HT1080 (cell line): ENCODE data around the gene RBMS3. TPM values are rescaled to one million over a fixed set of nuclear protein-coding genes. Genes with fewer than 3 reads are reported as not detected.

Experiments used
- DNase-seq: peaks from one replicate; pipeline ENCODE4 v3.0.0-alpha.2; 2015; ENCODE audit warnings: low read depth
- total RNA-seq: library from RNA; depleted of rRNA; stranded (reverse); fragments of >200 nt; shearing (Covaris generic); gene quantifications from 2 replicates; pipeline ENCODE4 v1.2.3, GENCODE V29; 2014

Gene RBMS3
- total RNA-seq, 1 experiment from 2014 or later = 19.6 TPM

DNA sequence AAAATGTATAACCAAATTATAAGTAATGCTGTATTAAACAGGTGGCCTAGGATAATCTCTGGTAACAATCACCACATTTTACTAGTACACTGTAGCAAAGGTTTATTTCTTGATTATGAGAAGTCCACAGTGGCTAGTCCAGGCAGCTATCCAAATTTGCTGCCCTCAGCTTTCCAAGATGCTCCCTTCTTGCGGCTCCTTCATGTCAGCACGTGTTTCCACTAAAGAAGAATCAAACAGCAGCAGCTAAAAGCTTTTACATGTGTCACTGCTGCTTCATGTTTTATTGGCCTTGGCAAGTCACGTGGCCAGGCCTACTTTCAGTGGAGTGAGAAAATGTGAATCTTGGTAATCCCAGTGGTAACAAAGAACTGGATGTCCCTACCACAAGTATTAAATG is 5.6 kb upstream of the RBMS3 start:
- no peak for DNase-seq

DNA sequence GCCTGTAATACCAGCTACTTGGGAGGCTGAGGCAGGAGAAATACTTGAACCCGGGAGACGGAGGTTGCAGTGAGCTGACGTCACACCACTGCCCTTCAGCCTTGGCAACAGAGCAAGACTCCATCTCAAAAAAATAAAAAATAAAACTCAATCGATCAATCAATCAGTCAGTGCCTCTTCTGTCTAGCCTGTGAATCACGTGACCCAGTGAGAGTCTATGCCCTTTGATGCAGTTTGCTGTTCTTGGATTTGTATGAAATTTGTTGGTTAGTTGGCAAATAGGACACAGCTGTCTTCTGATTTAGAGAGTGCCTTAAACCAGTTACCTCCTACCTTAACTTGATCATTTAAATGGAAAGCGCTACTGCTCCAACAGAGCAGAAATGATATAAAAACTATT is 3.6 kb upstream of the RBMS3 start:
- DNase-seq = no peak

DNA sequence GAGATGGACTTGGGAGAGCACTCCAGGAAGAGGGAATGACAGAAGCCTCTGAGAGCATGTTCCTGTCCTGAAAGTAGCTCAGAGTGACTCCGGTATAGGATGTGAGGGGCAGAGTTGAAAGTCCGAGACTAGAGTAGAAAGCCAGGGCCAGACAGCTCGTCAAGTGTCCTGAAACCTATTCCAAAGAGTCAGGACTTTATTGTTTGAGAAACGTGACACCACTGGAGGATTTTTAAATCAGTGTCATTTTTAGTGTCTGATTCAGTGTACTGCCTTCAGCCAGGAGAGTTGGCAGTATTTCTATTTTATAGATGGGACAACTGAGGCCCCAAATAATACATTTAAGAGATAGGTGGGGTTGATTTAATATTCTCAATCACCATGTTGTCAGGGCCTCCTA is 1.6 kb upstream of the RBMS3 start:
- DNase-seq = no peak

DNA sequence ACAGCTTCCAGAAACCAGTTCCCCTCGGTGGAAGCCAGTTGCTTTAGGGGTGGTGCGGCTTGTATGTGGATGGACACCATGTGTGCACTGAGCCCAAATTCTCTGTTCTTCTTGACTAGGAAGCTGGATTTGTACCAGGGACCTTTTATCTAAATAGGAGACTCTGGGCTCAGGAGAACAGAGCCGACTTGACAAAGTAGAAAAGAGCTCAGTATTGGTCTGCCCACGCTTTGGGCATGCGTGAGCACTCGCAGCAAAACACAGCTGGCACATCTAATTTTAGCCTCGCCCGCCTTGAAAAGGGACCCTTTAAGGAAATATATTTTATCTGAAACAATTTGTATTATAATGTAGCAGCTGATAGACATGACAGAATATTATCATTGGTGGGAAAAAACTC is 1.1 kb upstream of the RBMS3 start:
- DNase-seq = no peak

DNA sequence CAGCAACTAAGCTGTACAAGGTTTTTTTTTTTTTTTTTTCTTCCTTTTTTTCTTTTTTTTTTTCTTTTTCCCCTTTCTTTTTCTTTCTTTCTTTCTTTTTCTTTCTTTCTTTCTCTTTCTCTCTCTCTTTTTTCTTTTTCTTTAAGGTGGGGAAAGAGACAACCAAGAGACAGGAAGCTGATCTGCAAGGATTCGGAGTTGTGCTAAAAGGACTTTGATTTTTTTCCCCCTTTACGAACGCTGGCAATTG is 148 bp downstream of the RBMS3 start:
- DNase-seq = no peak

DNA sequence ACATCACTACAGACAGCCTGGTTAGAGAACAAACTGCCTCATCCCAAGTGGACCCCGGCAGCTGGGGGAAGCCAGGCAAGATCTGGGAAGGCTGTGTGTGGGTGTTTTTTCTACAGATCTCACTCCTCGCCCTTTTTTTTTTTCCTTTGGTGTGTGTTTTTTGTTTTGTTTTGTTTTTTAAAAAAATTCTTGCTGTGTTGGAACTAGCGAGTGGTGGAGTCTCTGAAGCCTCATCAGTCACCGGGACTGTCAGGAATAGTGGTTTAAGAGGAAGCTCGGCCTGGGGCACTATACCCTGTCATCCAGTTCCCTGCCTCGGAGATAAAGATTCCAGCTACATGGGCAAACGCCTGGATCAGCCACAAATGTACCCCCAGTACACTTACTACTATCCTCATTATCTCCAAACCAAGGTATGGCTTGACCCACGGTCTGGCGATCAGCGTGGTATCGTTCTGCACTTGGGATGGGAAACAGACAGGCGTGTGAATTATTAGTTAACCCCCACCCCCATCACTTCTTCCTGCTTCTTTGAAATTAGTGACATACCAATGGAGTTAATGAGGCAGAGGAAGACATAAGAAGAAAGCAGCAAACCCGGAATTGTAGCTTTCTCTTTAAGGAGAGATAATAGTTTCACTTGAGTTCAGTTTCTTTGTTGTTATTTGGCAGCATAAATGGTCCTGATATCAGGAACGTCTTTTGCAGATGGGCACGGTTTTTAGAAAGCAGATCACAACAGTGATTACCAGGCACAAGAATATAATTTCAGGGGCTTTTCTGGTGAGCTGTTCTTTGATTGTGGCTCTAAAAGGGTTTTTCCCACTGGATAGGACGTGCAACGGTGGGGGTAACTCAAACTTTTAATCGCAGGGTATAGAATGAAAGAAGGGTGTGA is 722 bp downstream of the RBMS3 start:
- DNase-seq = peak; percentile 51

DNA sequence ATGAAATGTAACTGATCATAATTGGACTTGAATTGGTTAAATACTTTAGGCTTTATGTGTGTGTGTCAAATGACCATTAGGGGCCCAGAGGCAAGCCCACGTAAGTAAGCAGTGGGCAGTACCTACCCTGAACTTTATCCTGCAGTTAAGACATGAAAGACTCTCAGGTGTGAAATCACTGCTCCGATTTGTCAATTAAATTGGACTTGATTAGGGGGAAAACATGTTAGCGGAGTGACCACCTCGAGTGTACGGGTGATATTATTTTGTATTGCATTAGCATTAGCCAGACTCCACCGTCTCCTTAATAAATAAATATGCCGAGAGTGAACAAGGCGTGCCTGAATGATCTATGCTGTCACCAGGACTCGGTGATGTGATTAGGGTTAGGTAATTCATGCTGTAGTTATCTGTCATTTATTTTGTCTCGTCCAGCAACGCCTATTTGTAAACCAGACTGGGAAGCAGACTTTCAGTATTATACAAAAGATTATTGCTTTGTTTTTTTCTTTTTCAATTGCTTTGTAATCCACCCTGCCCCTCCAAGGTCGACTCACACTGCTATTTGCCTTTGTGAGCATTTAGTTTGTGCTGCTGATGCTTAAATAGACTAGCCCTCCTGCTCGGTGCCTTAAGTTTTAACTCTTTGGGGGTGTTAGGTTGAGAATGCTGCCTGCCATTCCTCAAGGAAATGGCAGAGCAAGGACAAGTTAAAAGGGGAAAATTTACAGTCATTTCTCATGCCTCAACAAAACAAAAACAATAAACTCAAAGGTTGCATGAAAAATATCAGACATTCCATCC is 1.8 kb downstream of the RBMS3 start:
- peak; percentile 48 for DNase-seq

DNA sequence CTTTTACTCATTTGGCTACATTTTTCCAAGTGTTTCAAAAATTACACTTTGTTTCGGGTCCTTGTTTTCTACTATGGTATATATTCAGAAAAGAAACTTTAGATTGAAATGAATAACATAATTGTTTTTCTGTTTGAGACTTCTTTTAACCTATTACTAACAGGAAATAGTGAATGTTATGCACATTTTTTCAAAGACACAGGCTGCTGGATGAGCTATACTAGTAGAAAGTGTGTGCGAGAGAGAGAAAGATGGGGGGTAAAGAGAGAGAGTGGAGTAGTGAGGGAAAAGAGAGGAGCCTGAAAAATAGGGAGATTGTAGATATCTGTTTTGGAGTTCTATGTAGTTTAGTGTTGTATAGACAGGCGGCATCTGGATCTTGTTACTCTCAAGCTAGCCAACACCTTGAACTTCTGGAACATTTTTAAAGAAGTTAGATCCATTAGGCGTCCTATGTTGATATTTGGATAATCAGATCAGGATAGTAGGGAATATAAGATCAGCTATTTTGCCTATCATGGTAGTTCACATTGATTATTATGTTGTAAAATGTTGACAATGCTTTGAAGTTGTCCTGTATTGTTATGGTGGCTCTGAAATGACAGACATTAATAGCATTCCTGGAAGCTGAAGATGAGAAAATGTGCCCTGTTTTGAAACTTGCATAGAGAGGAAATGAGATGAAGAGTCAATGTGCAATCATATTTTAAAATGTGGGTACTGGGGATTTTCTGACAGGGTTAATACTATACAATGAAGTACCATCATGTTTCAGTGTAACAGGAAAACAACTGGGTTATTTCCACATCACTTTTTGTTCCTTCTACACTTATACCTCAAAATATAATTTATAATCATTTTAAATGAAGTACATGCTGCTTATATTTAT is 2.6 kb downstream of the RBMS3 start:
- peak; percentile 12 for DNase-seq

DNA sequence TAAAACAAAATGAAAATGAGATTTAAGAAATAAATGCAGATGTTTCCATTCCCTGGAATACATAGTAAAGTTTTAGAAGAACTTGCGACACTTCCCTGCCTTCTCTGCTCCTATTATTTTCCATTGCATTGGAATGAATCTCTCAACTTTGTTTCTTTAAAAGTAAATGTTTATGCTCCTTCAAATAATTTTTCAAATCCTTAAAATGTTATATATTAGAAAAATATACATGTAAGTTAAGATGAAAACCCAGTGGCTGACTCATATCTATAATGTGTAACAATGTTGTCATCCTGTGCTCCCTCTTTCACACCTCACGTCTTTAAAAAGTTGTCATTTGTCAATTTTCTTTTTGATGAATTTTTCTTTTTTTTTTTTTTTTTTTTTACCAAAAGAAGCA is 3.6 kb downstream of the RBMS3 start:
- DNase-seq = no peak

DNA sequence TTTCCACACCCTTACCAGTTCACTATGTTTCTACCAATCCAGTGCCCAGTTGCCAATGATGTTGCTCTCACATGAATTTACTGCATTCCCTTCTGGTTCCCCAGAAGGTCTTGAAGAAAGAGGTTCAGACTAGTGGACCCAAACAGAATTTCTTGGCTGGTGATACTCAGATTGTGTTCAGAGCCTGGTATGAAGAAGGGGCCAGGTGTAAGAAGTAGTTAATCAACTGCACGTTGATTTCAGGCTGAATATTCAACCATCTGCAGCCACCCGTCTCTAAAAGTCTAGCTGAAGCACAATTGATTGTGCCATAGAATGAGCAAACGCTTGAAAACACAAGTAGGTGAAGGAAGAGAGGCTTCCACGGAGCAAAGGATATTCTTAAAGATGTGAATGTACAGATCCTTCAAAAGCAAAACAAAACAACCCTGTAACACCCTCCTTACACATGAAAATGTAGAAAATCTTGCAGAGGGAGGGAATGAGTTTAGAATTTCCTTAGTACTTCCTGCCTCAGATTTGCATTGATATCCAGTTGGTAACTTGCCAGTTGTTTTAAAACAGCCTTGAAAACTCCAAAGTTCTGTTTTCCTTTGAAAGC is 4.7 kb downstream of the RBMS3 start:
- no peak for DNase-seq

DNA sequence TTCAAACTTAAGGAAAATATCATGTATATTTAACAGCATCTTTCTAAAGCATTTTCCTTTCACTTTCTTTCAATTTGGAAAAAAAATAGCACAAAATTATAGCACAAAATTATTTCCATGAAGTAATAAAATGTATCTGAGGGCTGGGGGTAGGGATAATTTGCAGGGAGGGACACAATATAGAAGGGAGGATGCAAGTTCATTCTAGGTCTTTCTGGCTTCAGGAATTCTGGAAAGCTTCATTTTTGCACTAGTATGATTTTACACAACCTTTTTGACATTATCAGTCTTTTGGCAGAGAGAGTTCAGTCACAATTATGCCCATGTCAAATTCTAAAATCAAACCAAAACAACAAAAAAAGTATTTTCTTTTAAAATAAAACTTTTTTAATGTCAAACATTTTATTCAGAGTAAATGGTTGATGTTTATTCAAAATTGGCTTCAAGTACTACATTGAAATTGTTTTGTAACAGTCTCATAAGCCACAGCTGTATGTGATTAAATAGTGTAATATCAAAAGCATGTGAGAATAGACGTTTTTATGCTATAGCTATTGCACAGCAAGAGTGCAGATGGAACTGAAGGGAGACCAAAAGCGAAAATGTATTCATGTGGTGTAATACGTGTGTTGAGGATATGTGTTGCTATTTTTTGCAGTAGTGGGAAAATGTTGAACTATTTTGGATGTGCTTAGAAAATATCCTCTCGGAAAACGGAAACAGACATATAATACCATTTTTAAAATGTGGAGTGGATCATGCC is 5.8 kb downstream of the RBMS3 start:
- DNase-seq = no peak

DNA sequence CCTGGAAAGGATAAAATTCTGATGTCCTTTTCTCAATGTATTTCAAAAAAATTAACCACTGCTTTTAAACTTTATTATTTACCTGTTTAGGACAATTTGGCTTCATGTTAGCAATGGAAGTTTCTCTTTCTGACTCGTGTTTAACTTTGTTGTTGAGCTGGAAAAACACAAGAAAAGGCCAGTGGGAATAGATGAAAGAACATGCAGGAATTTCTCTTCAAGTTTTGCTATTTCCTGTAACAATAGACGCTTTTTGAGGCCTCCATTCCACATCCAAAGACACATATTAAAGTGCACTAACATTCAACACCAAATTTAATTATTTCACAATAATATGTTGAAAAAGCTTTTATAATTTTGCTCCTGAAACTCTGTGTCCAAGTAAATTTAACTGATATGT is 9.7 kb downstream of the RBMS3 start:
- DNase-seq = no peak

DNA sequence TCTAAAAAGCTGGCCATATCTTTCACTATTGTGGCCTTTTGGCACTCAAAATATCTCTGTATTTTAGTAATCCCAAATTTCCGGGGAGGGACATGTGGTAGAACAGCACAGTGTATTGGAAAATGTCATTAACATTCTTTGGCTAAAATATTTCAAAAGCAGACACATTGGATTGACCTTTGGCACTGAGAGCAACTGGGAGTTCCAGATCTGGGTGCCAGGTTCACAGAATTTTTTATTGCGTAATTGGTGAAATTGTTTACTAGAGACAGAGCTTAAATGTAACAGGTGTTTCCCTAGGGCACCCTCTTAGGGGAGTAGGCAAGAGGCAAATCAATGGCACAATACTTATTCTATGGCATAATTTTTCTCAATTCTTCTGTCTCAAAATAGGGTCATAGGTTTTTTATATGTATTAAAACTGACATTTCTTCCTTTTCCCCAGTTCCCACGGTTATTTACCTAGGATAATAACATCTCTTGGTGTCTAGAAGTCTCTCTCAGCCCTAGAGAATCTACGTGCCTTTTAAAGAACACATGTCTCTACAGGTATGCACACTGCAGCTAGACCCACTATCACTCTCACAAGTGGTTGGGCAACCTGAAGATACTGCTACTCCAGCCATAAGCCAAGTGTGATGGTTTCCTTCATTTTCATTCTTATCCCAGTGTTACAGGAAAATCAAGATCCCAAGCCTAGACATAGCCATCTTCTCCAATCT is 10.6 kb downstream of the RBMS3 start:
- DNase-seq = no peak

DNA sequence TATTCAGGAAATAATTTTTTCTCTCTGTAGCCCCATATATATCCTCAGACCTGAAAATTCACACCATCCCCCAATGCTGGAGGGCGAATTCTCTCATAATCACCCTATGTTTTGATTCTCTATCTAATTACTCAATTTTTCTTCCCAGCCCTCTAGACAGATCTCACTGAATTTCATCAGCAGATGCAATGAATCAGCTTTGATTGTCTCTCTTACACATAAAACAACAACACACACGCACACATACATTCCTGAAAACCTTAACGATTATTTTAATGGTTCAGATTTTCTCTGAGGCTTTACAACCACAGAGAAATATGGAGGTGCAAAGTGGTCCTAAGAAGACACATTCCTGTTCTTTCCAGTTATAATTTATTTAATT is 11.1 kb downstream of the RBMS3 start:
- DNase-seq = no peak

DNA sequence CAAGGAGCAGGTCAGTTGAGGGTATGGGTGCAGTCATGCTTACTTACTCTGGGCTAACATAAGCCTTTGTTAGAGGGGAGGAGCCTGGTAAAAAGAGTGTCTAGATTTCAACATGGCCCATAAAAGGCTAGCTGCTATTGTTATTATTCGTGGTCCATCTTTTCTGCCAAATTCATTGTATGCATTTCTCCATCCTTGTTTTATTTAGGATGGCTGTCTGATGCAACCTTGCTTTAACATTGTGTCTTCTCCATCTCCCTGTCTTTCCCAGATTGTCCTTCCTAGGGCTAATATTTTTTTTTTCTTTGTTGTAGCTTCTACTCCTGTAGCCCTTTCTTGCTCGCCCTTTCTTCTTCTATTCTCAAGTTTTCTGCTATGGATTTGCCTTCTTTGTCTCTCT is 12.6 kb downstream of the RBMS3 start:
- no peak for DNase-seq

DNA sequence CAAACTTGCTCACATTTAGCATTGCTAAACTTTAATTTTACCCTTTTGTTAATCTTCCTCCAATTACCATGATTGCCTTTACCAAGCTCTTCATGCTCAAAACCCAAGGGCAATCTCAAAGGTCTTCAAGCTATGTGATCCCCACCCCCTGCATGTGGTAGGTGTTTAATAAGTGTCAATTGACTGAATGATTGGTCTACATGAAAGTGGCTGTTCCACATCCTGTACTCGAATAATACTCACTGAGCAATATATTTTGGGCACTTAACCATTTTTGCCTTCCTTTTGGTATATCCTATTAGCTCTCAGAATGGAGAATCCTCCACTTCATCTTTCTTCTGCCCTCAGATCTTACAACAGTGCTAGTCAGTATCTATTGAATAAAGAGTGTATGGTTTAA is 17.1 kb downstream of the RBMS3 start:
- no peak for DNase-seq

DNA sequence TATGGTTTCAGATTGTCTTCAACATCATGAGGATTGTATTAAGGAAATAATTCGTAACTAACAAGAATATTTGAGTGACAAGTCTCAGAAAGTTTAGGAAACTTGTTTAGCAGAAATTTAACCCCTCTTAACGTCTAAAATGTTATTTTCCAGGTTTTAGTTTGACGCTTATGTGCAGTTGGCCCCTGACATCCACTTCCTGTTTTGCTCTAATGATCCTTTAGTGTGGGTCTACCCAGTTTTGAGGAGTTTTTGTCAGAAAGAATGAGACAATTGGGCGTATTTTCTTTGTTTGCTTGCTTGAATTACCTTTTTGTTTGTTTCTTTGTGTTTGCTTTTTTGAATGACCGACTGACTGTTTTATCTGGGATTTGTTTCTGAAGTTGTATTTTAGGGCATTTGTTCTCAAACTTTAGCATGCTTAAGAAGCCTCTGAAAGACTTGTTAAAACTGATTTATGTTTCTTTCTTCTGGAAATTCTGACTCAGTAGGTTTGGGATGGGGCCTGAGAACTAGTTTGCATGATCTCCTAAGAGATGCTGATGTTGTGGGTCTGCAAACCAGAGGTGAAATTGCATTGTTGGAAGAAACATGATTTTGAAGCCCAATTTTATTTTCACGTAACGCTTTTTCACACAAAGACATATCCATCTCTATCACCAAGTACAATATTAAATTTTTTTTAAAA is 20.6 kb downstream of the RBMS3 start:
- no peak for DNase-seq

DNA sequence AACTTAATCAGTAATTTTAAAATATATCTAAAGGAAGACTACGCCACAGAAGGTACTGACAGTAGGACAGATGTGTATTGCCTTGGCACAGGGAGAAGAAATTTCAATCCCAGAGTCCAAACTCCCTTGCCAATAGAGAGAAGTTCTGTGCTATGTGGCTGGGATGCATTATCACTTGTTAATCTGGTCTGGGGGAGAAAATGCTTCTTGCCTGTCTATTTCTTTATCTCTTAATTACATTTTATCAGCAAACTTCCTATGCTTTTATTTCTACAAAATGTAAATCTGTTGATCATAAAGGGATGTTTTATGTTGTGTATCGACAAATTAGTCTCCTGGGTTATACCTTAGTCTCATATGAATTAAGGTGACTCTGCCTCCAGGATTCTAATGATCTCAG is 21.7 kb downstream of the RBMS3 start:
- no peak for DNase-seq

DNA sequence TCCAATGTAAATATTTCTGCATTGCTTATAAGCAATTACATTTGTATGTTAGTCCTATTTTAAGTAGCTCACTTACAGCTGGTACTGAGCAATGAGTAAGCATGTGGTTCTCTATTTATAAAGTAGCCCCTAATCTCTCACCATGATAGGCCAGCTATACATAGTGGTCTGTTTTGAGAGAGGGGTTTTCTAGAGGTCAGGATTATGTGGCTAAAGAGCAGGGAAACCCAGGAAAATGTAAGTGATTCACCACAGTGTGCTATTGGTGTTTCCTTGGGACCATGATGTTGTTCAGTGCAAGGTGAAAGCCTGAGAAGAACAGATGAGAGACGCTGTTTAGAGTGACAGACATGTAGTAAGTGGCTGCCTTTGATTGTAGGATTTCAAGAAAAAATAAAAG is 26.4 kb downstream of the RBMS3 start:
- DNase-seq = peak; percentile 15

DNA sequence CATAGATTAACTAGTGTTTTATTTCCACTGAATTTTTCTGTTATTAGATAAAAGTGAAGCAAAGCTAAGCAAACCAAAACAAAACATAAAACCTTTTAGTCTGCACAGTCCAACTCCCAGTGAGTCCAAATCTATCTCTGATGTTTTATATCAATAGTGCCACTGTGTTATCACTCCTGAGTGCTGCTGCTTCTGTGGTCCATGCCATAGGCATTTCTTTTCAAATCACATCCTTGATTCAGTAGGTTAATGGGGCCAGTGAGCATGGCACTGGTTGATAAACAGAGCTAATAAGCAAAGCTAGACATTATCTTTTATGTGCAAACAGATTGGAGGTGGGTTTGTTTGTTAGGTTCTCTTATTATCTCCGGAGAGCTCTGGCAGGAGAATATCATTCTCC is 30.0 kb downstream of the RBMS3 start:
- DNase-seq = no peak
